ENCODE measurements around the gene VAX1. TPM values are rescaled to one million over a fixed set of nuclear protein-coding genes. Genes with fewer than 3 reads are reported as not detected.

VAX1 gene
- total and polyA plus RNA-seq, 2 of the 4 experiments (the other 2 are of a cell fraction): not detected

GRCh38 chr10:117131376-117132327 lies 6.4 kb downstream of the VAX1 start:
- dilution Hi-C loops (cut with HindIII; ENCODE audit: low sequenced_read_pairs, unreplicated experiment) (no loop called here), intact Hi-C loops (cut with micrococcal nuclease) (no loop called here), in situ Hi-C loops (cut with MboI; ENCODE audit: low sequenced_read_pairs) (no loop called here)
- TF ChIP-seq NFE2L2 (IDR thresholded peaks at IDR 0.05; ENCODE audit: low read depth, low read length): no peak
- TF ChIP-seq, protein P1, sequence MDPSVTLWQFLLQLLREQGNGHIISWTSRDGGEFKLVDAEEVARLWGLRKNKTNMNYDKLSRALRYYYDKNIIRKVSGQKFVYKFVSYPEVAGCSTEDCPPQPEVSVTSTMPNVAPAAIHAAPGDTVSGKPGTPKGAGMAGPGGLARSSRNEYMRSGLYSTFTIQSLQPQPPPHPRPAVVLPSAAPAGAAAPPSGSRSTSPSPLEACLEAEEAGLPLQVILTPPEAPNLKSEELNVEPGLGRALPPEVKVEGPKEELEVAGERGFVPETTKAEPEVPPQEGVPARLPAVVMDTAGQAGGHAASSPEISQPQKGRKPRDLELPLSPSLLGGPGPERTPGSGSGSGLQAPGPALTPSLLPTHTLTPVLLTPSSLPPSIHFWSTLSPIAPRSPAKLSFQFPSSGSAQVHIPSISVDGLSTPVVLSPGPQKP (IDR thresholded peaks at IDR 0.05; ENCODE audit: borderline replicate concordance, low read depth, low read length): no peak
- TF ChIP-seq FOS (IDR thresholded peaks at IDR 0.05; ENCODE audit: low read depth, low read length): no peak
- no peak for TF ChIP-seq MAZ (IDR thresholded peaks at IDR 0.05; ENCODE audit: borderline replicate concordance, low read depth, low read length)
- no peak for TF ChIP-seq MXI1 (IDR thresholded peaks at IDR 0.05; ENCODE audit: borderline replicate concordance, low read depth, low read length)
- no peak for TF ChIP-seq RCOR1 (IDR thresholded peaks at IDR 0.05; ENCODE audit: insufficient replicate concordance, low read length)
- TF ChIP-seq MAFK (IDR thresholded peaks at IDR 0.05; ENCODE audit: low read depth, low read length): no peak
- no peak for TF ChIP-seq CHD1 (IDR thresholded peaks at IDR 0.05; ENCODE audit: low read depth, low read length)
- TF ChIP-seq, protein P2, sequence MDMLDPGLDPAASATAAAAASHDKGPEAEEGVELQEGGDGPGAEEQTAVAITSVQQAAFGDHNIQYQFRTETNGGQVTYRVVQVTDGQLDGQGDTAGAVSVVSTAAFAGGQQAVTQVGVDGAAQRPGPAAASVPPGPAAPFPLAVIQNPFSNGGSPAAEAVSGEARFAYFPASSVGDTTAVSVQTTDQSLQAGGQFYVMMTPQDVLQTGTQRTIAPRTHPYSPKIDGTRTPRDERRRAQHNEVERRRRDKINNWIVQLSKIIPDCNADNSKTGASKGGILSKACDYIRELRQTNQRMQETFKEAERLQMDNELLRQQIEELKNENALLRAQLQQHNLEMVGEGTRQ (IDR thresholded peaks at IDR 0.05; ENCODE audit: low read depth, low read length): no peak
- no peak for TF ChIP-seq RFX5 (IDR thresholded peaks at IDR 0.05; ENCODE audit: low read depth, low read length)
- no peak for TF ChIP-seq POLR2A (IDR thresholded peaks at IDR 0.05; ENCODE audit: low read depth, low read length)
- TF ChIP-seq, protein P3, sequence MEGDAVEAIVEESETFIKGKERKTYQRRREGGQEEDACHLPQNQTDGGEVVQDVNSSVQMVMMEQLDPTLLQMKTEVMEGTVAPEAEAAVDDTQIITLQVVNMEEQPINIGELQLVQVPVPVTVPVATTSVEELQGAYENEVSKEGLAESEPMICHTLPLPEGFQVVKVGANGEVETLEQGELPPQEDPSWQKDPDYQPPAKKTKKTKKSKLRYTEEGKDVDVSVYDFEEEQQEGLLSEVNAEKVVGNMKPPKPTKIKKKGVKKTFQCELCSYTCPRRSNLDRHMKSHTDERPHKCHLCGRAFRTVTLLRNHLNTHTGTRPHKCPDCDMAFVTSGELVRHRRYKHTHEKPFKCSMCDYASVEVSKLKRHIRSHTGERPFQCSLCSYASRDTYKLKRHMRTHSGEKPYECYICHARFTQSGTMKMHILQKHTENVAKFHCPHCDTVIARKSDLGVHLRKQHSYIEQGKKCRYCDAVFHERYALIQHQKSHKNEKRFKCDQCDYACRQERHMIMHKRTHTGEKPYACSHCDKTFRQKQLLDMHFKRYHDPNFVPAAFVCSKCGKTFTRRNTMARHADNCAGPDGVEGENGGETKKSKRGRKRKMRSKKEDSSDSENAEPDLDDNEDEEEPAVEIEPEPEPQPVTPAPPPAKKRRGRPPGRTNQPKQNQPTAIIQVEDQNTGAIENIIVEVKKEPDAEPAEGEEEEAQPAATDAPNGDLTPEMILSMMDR (conservative IDR thresholded peaks at IDR 0.05; ENCODE audit: low read depth, low read length): no peak
- TF ChIP-seq RAD21 (IDR thresholded peaks at IDR 0.05; ENCODE audit: low read length): no peak
- no peak for TF ChIP-seq CEBPB (IDR thresholded peaks at IDR 0.05; ENCODE audit: low read depth, low read length)
- Histone ChIP-seq H3K36me3 (ENCODE audit: control insufficient read depth, insufficient read depth, low read length) (no peaks in the 10 kb centered on the region), H2BK120ac (ENCODE audit: low read depth, low read length) (no peak overlapping the region), H3K27me3 (ENCODE audit: control insufficient read depth, insufficient read depth, low read length) (peaks cover 75% of the 10 kb centered on the region), H3K23ac (ENCODE audit: low read depth, low read length) (no peak overlapping the region), H3K4me3 (ENCODE audit: insufficient read depth, low read depth, low read length) (peak overlapping the region; percentile 8; the same call in 1 of the 2 replicates), H2AK5ac (ENCODE audit: low read depth, low read length) (no peak overlapping the region), H4K20me1 (ENCODE audit: insufficient read depth, low read length) (no peaks in the 10 kb centered on the region), H3K27ac (ENCODE audit: insufficient read depth, low read length) (no peak overlapping the region), H3K4me1 (ENCODE audit: control insufficient read depth, insufficient read depth, low read length) (peaks cover 3% of the 10 kb centered on the region; the same call in 1 of the 2 replicates), H3K79me1 (ENCODE audit: low read depth in 1 of 2, low read length in 2 of 2) (no peaks in the 10 kb centered on the region), H3K4ac (ENCODE audit: low read depth, low read length) (no peak overlapping the region), H2AFZ (replicated peaks; ENCODE audit: low read length, poor library complexity) (no peak overlapping the region), H3K56ac (ENCODE audit: extremely low read depth, insufficient read depth, low read length) (no peak overlapping the region), H2BK15ac (ENCODE audit: low read depth, low read length) (no peak overlapping the region), H3K14ac (replicated peaks; ENCODE audit: low read depth, low read length) (no peak overlapping the region), H3K9me1 (ENCODE audit: insufficient read depth, low read length) (no peaks in the 10 kb centered on the region), H2AK9ac (replicated peaks; ENCODE audit: low read depth, low read length, poor library complexity) (no peak overlapping the region), H4K91ac (ENCODE audit: insufficient read depth, low read depth, low read length) (no peak overlapping the region), H3K4me2 (ENCODE audit: low read depth, low read length) (peak overlapping the region; percentile 74), H3K9me3 (ENCODE audit: control insufficient read depth, insufficient read depth, low read length) (peaks cover 2% of the 10 kb centered on the region; the same call in 1 of the 2 replicates), H2BK5ac (ENCODE audit: low read depth, low read length, poor library complexity, severe bottlenecking) (no peak overlapping the region), H3K18ac (ENCODE audit: low read depth, low read length) (no peak overlapping the region), H4K8ac (ENCODE audit: low read depth in 2 of 2, low read length in 2 of 2) (no peak overlapping the region), H2BK20ac (ENCODE audit: low read depth, low read length) (no peak overlapping the region), H4K5ac (ENCODE audit: low read depth, low read length) (no peak overlapping the region), H3K9ac (ENCODE audit: low read depth, low read length) (no peak overlapping the region)
- ChIA-PET POLR2A (ENCODE audit: unreplicated experiment) (no interaction called here), CTCF (no interaction called here)
- BruUV-seq (replicated peaks): no TSS peak
- 5% methylated on average over 17 of the region's 47 CpGs; no CpG with 5 or more reads in 1 of the 2 experiments for WGBS, 2 experiments (ENCODE audit: extremely low coverage in 2 of 2, insufficient read length in 1 of 2)
- no peak for DNase-seq
- ATAC-seq (ENCODE audit: low read depth): no peak
